ENCODE data around the gene SLC5A3.

- TF ChIP-seq, protein P1, sequence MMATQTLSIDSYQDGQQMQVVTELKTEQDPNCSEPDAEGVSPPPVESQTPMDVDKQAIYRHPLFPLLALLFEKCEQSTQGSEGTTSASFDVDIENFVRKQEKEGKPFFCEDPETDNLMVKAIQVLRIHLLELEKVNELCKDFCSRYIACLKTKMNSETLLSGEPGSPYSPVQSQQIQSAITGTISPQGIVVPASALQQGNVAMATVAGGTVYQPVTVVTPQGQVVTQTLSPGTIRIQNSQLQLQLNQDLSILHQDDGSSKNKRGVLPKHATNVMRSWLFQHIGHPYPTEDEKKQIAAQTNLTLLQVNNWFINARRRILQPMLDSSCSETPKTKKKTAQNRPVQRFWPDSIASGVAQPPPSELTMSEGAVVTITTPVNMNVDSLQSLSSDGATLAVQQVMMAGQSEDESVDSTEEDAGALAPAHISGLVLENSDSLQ (IDR thresholded peaks at IDR 0.05) = no peak
- TF ChIP-seq BHLHE40 (IDR thresholded peaks at IDR 0.05; ENCODE audit: borderline replicate concordance) (no peak), SP1 (IDR thresholded peaks at IDR 0.05) (no peak), FOXA1 (IDR thresholded peaks at IDR 0.05) (no peak), FOXM1 (IDR thresholded peaks at IDR 0.05; ENCODE audit: borderline replicate concordance) (no peak), ARNT (IDR thresholded peaks at IDR 0.05) (no peak), SUZ12 (IDR thresholded peaks at IDR 0.05) (no peak), ELF4 (IDR thresholded peaks at IDR 0.05) (no peak), ZNF384 (IDR thresholded peaks at IDR 0.05) (no peak), NFRKB (IDR thresholded peaks at IDR 0.05) (no peak), FOXK2 (IDR thresholded peaks at IDR 0.05) (no peak), TARDBP (IDR thresholded peaks at IDR 0.05) (no peak), LEF1 (IDR thresholded peaks at IDR 0.05; ENCODE audit: borderline replicate concordance) (no peak)
Observed at GRCh38 chr21:34097442-34097841, 24.1 kb downstream of the SLC5A3 start.
